Neuronal stem cell (in vitro differentiated cells): ENCODE data around the gene NRROS.
A peak's percentile ranks its signal among the peaks of the same experiment; 100 is the strongest.

Experiments used
- DNase-seq: peaks from one replicate; pipeline ENCODE4 v3.0.0-alpha.2; 2013; ENCODE audit warnings: low spot score
- H2AFZ ChIP-seq: one replicate; pipeline ENCODE4 v1.6.1; 2013; ENCODE audit warnings: mild to moderate bottlenecking, low read length, inconsistent platforms
- H2AK5ac ChIP-seq: 2 replicates; pipeline ENCODE4 v1.6.1; 2013; ENCODE audit warnings: low read depth, mild to moderate bottlenecking, inconsistent platforms, low read length, moderate library complexity, mixed read lengths
- H2BK120ac ChIP-seq: 2 replicates; pipeline ENCODE4 v1.6.1; 2013; ENCODE audit warnings: low read depth, mild to moderate bottlenecking, inconsistent platforms, low read length, moderate library complexity, mixed read lengths
- H2BK12ac ChIP-seq: one replicate; pipeline ENCODE4 v1.6.1; 2013; ENCODE audit warnings: low read length, inconsistent platforms
- H2BK15ac ChIP-seq: 2 replicates; pipeline ENCODE4 v1.6.1; 2013; ENCODE audit warnings: mild to moderate bottlenecking, low read length, inconsistent platforms, mixed read lengths
- H2BK5ac ChIP-seq: one replicate; pipeline ENCODE4 v1.6.1; 2013; ENCODE audit warnings: inconsistent platforms, mild to moderate bottlenecking, low read length, moderate library complexity
- H3K14ac ChIP-seq: one replicate; pipeline ENCODE4 v1.6.1; 2013; ENCODE audit warnings: low read length, inconsistent platforms
- H3K18ac ChIP-seq: 2 replicates; pipeline ENCODE4 v1.6.1; 2013; ENCODE audit warnings: low read length, inconsistent platforms
- H3K23ac ChIP-seq: 2 replicates; pipeline ENCODE4 v1.6.1; 2013; ENCODE audit warnings: low read depth, mild to moderate bottlenecking, mixed read lengths, low read length, inconsistent platforms; ENCODE audit not compliant: poor library complexity
- H3K27ac ChIP-seq: replicated peaks from 3 replicates; pipeline ENCODE4 v1.5.1; 2013; ENCODE audit warnings: low read length, inconsistent platforms
- H3K27me3 ChIP-seq, 3 experiments: 2 replicates each; pipeline ENCODE4 v1.6.1; 2013; ENCODE audit warnings: low read length in 3 of 3, mild to moderate bottlenecking in 2 of 3, inconsistent platforms in 1 of 3, low read depth in 1 of 3, mixed read lengths in 1 of 3, moderate library complexity in 1 of 3; ENCODE audit not compliant: control insufficient read depth in 3 of 3, insufficient read depth in 3 of 3
- H3K36me3 ChIP-seq, 2 donors: replicated peaks in 1 of 2; 2 replicates each; pipeline ENCODE4 v1.6.1; 2013; ENCODE audit warnings: low read length in 2 of 2; ENCODE audit not compliant: control insufficient read depth in 2 of 2, insufficient read depth in 2 of 2
- H3K4ac ChIP-seq: 2 replicates; pipeline ENCODE4 v1.6.1; 2013; ENCODE audit warnings: inconsistent platforms, mild to moderate bottlenecking, low read length, moderate library complexity
- H3K4me1 ChIP-seq, 2 donors: 1 replicate in 1 of 2; 2 replicates in 1 of 2; pipeline ENCODE4 v1.6.1; 2013; ENCODE audit warnings: low read length in 2 of 2, low read depth in 1 of 2; ENCODE audit not compliant: control insufficient read depth in 2 of 2, insufficient read depth in 1 of 2
- H3K4me2 ChIP-seq: one replicate; pipeline ENCODE4 v1.6.1; 2013; ENCODE audit warnings: mild to moderate bottlenecking, low read length, inconsistent platforms; ENCODE audit not compliant: insufficient read depth, poor library complexity, severe bottlenecking
- H3K4me3 ChIP-seq, 2 donors: 2 replicates each; pipeline ENCODE4 v1.5.1; 2013; ENCODE audit warnings: low read length in 2 of 2, mild to moderate bottlenecking in 2 of 2, inconsistent platforms in 1 of 2, moderate library complexity in 1 of 2
- H3K79me1 ChIP-seq: one replicate; pipeline ENCODE4 v1.6.1; 2013; ENCODE audit warnings: low read depth, mild to moderate bottlenecking, inconsistent platforms, low read length, moderate library complexity
- H3K9ac ChIP-seq: one replicate; pipeline ENCODE4 v1.6.1; 2013; ENCODE audit warnings: mild to moderate bottlenecking, low read depth, low read length, inconsistent platforms; ENCODE audit not compliant: poor library complexity
- H3K9me3 ChIP-seq, 2 donors: replicated peaks in 1 of 2; 2 replicates each; pipeline versions ENCODE3 to v1.6.1; 2013; ENCODE audit warnings: low read length in 2 of 2, mild to moderate bottlenecking in 2 of 2, inconsistent platforms in 1 of 2, low read depth in 1 of 2, mixed read lengths in 1 of 2, moderate library complexity in 1 of 2; ENCODE audit not compliant: control insufficient read depth in 2 of 2, insufficient read depth in 1 of 2
- H4K8ac ChIP-seq: one replicate; pipeline ENCODE4 v1.6.1; 2013; ENCODE audit warnings: low read depth, mild to moderate bottlenecking, inconsistent platforms, low read length, moderate library complexity
- H4K91ac ChIP-seq: one replicate; pipeline ENCODE4 v1.6.1; 2013; ENCODE audit warnings: low read length, low read depth, mild to moderate bottlenecking, inconsistent platforms; ENCODE audit not compliant: poor library complexity
- WGBS, 2 donors: extraction: QIAGEN DNeasy Blood & Tissue Kit; methylation state at CpG; one replicate each; pipeline ENCODE4 v1.1.7; 2013; ENCODE audit warnings: missing lambda C conversion rate in 2 of 2, mixed read lengths in 1 of 2; ENCODE audit not compliant: insufficient read length in 2 of 2, insufficient replicate concordance in 1 of 2; ENCODE audit errors: extremely low coverage in 2 of 2; 5-methylcytosine and 5-hydroxymethylcytosine counted together

Gene NRROS

GRCh38 chr3:196659901-196660351, 20.4 kb downstream of the NRROS start:
- peak overlapping the region; percentile 26 for H2BK12ac ChIP-seq
- no peaks in the 10 kb centered on the region for H3K27me3 ChIP-seq
- H4K8ac ChIP-seq, result no peak overlapping the region
- H3K27ac ChIP-seq, result no peak overlapping the region
- H3K36me3 ChIP-seq, result peaks cover 0 to 2% of the 10 kb centered on the region in 2 donors
- H3K9ac ChIP-seq, result no peak overlapping the region
- H3K79me1 ChIP-seq, result no peaks in the 10 kb centered on the region
- no peak overlapping the region for H2AFZ ChIP-seq
- peak overlapping the region; percentile 90 for H2BK5ac ChIP-seq
- H3K9me3 ChIP-seq, result peaks cover 0 to 2% of the 10 kb centered on the region in 2 donors
- peak overlapping the region; percentile 62 for H4K91ac ChIP-seq
- peak overlapping the region; percentile 52 for H3K23ac ChIP-seq
- H3K14ac ChIP-seq, result peak overlapping the region; percentile 47
- DNase-seq, result no peak
- H2BK120ac ChIP-seq, result no peak overlapping the region
- H3K4me2 ChIP-seq, result no peak overlapping the region
- H3K18ac ChIP-seq, result peak overlapping the region; percentile 69
- no peak overlapping the region for H3K4me3 ChIP-seq
- peaks cover 0 to 6% of the 10 kb centered on the region in 2 donors for H3K4me1 ChIP-seq
- peak overlapping the region; percentile 81 for H2BK15ac ChIP-seq
- H2AK5ac ChIP-seq, result peak overlapping the region; percentile 92
- WGBS, 2 donors, result no CpG with 5 or more reads among the region's 35 CpGs
- H3K4ac ChIP-seq, result no peak overlapping the region

GRCh38 chr3:196660381-196661166, 21.1 kb downstream of the NRROS start:
- H3K14ac ChIP-seq, result no peak overlapping the region
- H4K8ac ChIP-seq, result no peak overlapping the region
- H3K9me3 ChIP-seq, result peaks cover 0 to 2% of the 10 kb centered on the region in 2 donors
- H4K91ac ChIP-seq, result peak overlapping the region; percentile 62
- H3K9ac ChIP-seq, result peak overlapping the region; percentile 35
- no CpG with 5 or more reads among the region's 32 CpGs for WGBS, 2 donors
- H3K27ac ChIP-seq, result no peak overlapping the region
- peak overlapping the region; percentile 90 for H2BK5ac ChIP-seq
- H3K4me1 ChIP-seq, result peaks cover under 1 to 7% of the 10 kb centered on the region in 2 donors
- peak overlapping the region; percentile 52 for H3K23ac ChIP-seq
- no peak overlapping the region for H3K4me2 ChIP-seq
- H2BK120ac ChIP-seq, result peak overlapping the region; percentile 50
- H3K4me3 ChIP-seq, result no peak overlapping the region
- peak overlapping the region; percentile 92 for H2AK5ac ChIP-seq
- peak overlapping the region; percentile 92 for H2BK15ac ChIP-seq
- peak overlapping the region; percentile 69 for H3K18ac ChIP-seq
- no peak overlapping the region for H2AFZ ChIP-seq
- DNase-seq, result no peak
- peaks cover 0 to 2% of the 10 kb centered on the region in 2 donors for H3K36me3 ChIP-seq
- H3K27me3 ChIP-seq, result no peaks in the 10 kb centered on the region
- H2BK12ac ChIP-seq, result no peak overlapping the region
- no peak overlapping the region for H3K4ac ChIP-seq
- no peaks in the 10 kb centered on the region for H3K79me1 ChIP-seq

DNA sequence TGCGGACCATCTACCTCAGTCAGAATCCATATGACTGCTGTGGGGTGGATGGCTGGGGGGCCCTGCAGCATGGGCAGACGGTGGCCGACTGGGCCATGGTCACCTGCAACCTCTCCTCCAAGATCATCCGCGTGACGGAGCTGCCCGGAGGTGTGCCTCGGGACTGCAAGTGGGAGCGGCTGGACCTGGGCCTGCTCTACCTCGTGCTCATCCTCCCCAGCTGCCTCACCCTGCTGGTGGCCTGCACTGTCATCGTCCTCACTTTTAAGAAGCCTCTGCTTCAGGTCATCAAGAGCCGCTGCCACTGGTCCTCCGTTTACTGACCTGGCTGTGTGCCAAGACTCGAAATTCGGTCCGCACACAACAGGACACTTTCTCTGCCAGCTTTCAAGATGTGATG, 21.9 kb downstream of the NRROS start:
- Histone ChIP-seq H4K8ac (no peak overlapping the region), H2BK15ac (peak overlapping the region; percentile 92), H3K4me3 (no peak overlapping the region), H2BK120ac (peak overlapping the region; percentile 50), H2AFZ (no peak overlapping the region), H2AK5ac (peak overlapping the region; percentile 92), H3K18ac (peak overlapping the region; percentile 58), H3K9ac (peak overlapping the region; percentile 51), H3K9me3 (peaks cover 0 to 2% of the 10 kb centered on the region in 2 donors), H2BK12ac (peak overlapping the region; percentile 95), H3K27me3 (no peaks in the 10 kb centered on the region), H3K14ac (peak overlapping the region; percentile 78), H3K27ac (no peak overlapping the region), H3K79me1 (no peaks in the 10 kb centered on the region), H2BK5ac (no peak overlapping the region), H4K91ac (no peak overlapping the region), H3K4me1 (peaks cover 4 to 9% of the 10 kb centered on the region in 2 donors), H3K36me3 (peaks cover 0 to 2% of the 10 kb centered on the region in 2 donors), H3K23ac (no peak overlapping the region), H3K4ac (no peak overlapping the region), H3K4me2 (no peak overlapping the region)
- no peak for DNase-seq
- WGBS, 2 donors, result no CpG with 5 or more reads among the region's 16 CpGs

DNA sequence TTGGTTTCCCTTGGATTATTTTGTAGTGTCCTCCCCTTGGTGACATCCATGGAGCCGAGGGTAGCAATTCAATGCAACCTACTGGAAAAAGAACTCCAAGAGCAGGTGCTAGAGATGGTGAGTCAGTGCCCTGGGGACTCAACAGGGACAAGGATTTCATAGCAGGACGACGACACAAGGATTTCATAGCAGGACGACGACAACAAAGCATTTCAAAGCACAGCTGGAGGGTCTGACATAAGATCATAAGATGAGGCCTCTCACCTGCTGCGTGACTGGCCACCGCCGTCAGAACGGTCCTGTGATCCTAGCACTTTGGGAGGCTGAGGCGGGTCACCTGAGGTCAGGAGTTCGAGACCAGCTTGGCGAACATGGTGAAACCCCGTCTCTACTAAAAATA, 22.5 kb downstream of the NRROS start:
- no peak overlapping the region for H2AK5ac ChIP-seq
- H3K4me1 ChIP-seq, result peaks cover 4 to 9% of the 10 kb centered on the region in 2 donors
- H3K36me3 ChIP-seq, result peaks cover 0 to 2% of the 10 kb centered on the region in 2 donors
- no peak for DNase-seq
- H3K27me3 ChIP-seq, result no peaks in the 10 kb centered on the region
- no peak overlapping the region for H3K4me2 ChIP-seq
- H3K9me3 ChIP-seq, result peaks cover 0 to 2% of the 10 kb centered on the region in 2 donors
- no peak overlapping the region for H3K18ac ChIP-seq
- H2AFZ ChIP-seq, result no peak overlapping the region
- no peak overlapping the region for H3K4ac ChIP-seq
- no peak overlapping the region for H2BK15ac ChIP-seq
- H4K91ac ChIP-seq, result no peak overlapping the region
- no peak overlapping the region for H3K14ac ChIP-seq
- no peak overlapping the region for H4K8ac ChIP-seq
- H2BK12ac ChIP-seq, result no peak overlapping the region
- WGBS, 2 donors, result no CpG with 5 or more reads among the region's 13 CpGs
- H3K27ac ChIP-seq, result no peak overlapping the region
- no peak overlapping the region for H3K23ac ChIP-seq
- H3K79me1 ChIP-seq, result no peaks in the 10 kb centered on the region
- no peak overlapping the region for H3K4me3 ChIP-seq
- H2BK120ac ChIP-seq, result no peak overlapping the region
- H3K9ac ChIP-seq, result no peak overlapping the region
- H2BK5ac ChIP-seq, result no peak overlapping the region
